Activated CD8-positive, alpha-beta memory T cell treated with anti-CD3 and anti-CD28 coated beads for 24 hours (primary cell): ENCODE measurements around the gene C1orf159.

Experiments used
- DNase-seq: peaks from one replicate; pipeline ENCODE4 v3.0.0-alpha.2; 2020

C1orf159 gene

GRCh38 chr1:1130206-1131120 is 14.6 kb upstream of the C1orf159 start:
- DNase-seq = no peak

GRCh38 chr1:1129381-1129821 is 13.5 kb upstream of the C1orf159 start:
- DNase-seq = no peak

GRCh38 chr1:1128454-1129139 is 12.7 kb upstream of the C1orf159 start:
- DNase-seq = no peak

GRCh38 chr1:1127551-1128451 is 11.9 kb upstream of the C1orf159 start:
- no peak for DNase-seq

- no peak for DNase-seq
Observed at GRCh38 chr1:1125945-1126344, 10.1 kb upstream of the C1orf159 start.

- no peak for DNase-seq
Observed at GRCh38 chr1:1124786-1125642, 9.1 kb upstream of the C1orf159 start.

- DNase-seq = no peak
Observed at GRCh38 chr1:1124508-1124785, 8.6 kb upstream of the C1orf159 start.

GRCh38 chr1:1123581-1124507 is 8.0 kb upstream of the C1orf159 start:
- DNase-seq = no peak

GRCh38 chr1:1122981-1123480 is 7.1 kb upstream of the C1orf159 start:
- DNase-seq = no peak

GRCh38 chr1:1122078-1122811 is 6.4 kb upstream of the C1orf159 start:
- DNase-seq = peak; percentile 96

GRCh38 chr1:1121611-1122077 is 5.8 kb upstream of the C1orf159 start:
- no peak for DNase-seq

GRCh38 chr1:1120866-1121591 is 5.1 kb upstream of the C1orf159 start:
- DNase-seq = no peak

- no peak for DNase-seq
Observed at GRCh38 chr1:1120096-1120495, 4.2 kb upstream of the C1orf159 start.

GRCh38 chr1:1119272-1119890 is 3.5 kb upstream of the C1orf159 start:
- no peak for DNase-seq

GRCh38 chr1:1118876-1119220 is 3.0 kb upstream of the C1orf159 start:
- no peak for DNase-seq

- DNase-seq = no peak
Observed at GRCh38 chr1:1118011-1118875, 2.4 kb upstream of the C1orf159 start.

GRCh38 chr1:1117469-1117831 is 1.6 kb upstream of the C1orf159 start:
- DNase-seq = no peak
